Gastroesophageal sphincter (tissue), 4 donors: ENCODE results near the gene INPP5A. TPM values are rescaled to one million over a fixed set of nuclear protein-coding genes. Genes with fewer than 3 reads are reported as not detected.

Experiments used
- ATAC-seq: fragments of 150-250 bp; one replicate; pipeline ENCODE4 v1.9.1; 2016; ENCODE audit warnings: mild to moderate bottlenecking, moderate library complexity
- H3K27ac ChIP-seq, 4 donors: fragments of 200-600 bp; sonication (generic) in 3 of 4; 1 replicate in 3 of 4; 2 replicates in 1 of 4; pipeline ENCODE4 v1.5.1; 2016 to 2019
- H3K27me3 ChIP-seq: fragments of 200-600 bp; sonication (generic); one replicate; pipeline ENCODE4 v1.5.1; 2019
- H3K36me3 ChIP-seq, 2 donors: fragments of 200-600 bp; sonication (generic); one replicate each; pipeline ENCODE4 v1.5.1; 2019; ENCODE audit warnings: control low read depth in 1 of 2
- H3K4me1 ChIP-seq, 3 donors: fragments of 200-600 bp; sonication (generic); 1 replicate in 2 of 3; 2 replicates in 1 of 3; pipeline ENCODE4 v1.5.1; 2016 to 2019; ENCODE audit warnings: control low read depth in 2 of 3
- H3K4me3 ChIP-seq, 2 donors: fragments of 200-600 bp; sonication (generic); one replicate each; pipeline ENCODE4 v1.5.1; 2019; ENCODE audit warnings: mild to moderate bottlenecking in 1 of 2, moderate library complexity in 1 of 2
- H3K9me3 ChIP-seq, 3 donors: fragments of 200-600 bp; sonication (generic); one replicate each; pipeline ENCODE4 v1.5.1; 2017 to 2019; ENCODE audit warnings: control low read depth in 2 of 3
- CTCF ChIP-seq, 4 experiments: fragments of 200-600 bp in 2 of 4; fragments of 450-650 bp in 2 of 4; sonication (generic) in 1 of 4; IDR thresholded peaks; one replicate each; pipeline ENCODE4 v1.5.1; 2017 to 2019; ENCODE audit warnings: antibody characterized with exemption in 4 of 4, mild to moderate bottlenecking in 2 of 4, moderate library complexity in 2 of 4
- EP300 ChIP-seq: sonication (generic); formaldehyde crosslinking; IDR thresholded peaks from one replicate; pipeline ENCODE4 v1.6.1; 2017; ENCODE audit warnings: antibody characterized with exemption, mild to moderate bottlenecking
- POLR2A ChIP-seq, 2 donors: fragments of 450-650 bp; IDR thresholded peaks; one replicate each; pipeline ENCODE4 v1.6.1; 2017; ENCODE audit warnings: antibody characterized with exemption in 2 of 2, mild to moderate bottlenecking in 2 of 2, moderate library complexity in 1 of 2
- POLR2AphosphoS5 ChIP-seq: sonication (generic); formaldehyde crosslinking; IDR thresholded peaks from one replicate; pipeline ENCODE4 v1.6.1; 2017; ENCODE audit warnings: antibody characterized with exemption
- WGBS, 2 donors: methylation state at CpG; one replicate each; pipeline ENCODE4 v1.1.5; 2018; ENCODE audit warnings: low coverage in 1 of 2; 5-methylcytosine and 5-hydroxymethylcytosine counted together
- total RNA-seq, 4 donors: library from RNA; depleted of rRNA; stranded (reverse); fragments of >200 nt; gene quantifications; one replicate each; pipeline ENCODE4 v1.1.0, GENCODE V29; 2016

INPP5A gene
- total RNA-seq, 4 donors from 2014 or later, result 111 to 288 (median 215) TPM

GRCh38 chr10:132808383-132809231 is 271.0 kb downstream of the INPP5A start:
- no peaks in the 10 kb centered on the region for H3K36me3 ChIP-seq
- 60% methylated on average over 3 of the region's 42 CpGs; no CpG with 5 or more reads in 1 of the 2 donors for WGBS, 2 donors
- no peak overlapping the region for H3K27ac ChIP-seq
- TF ChIP-seq POLR2A (IDR thresholded peaks at IDR 0.05) (no peak), POLR2AphosphoS5 (no peak), EP300 (no peak), CTCF (IDR thresholded peaks at IDR 0.05) (no peak)
- no peak overlapping the region for H3K4me3 ChIP-seq
- no peaks in the 10 kb centered on the region for H3K4me1 ChIP-seq
- ATAC-seq, result no peak
- peaks cover 48% of the 10 kb centered on the region for H3K27me3 ChIP-seq
- H3K9me3 ChIP-seq, result no peaks in the 10 kb centered on the region

- ATAC-seq, result no peak
- H3K27ac ChIP-seq, result no peak overlapping the region
- no peaks in the 10 kb centered on the region for H3K9me3 ChIP-seq
- H3K36me3 ChIP-seq, result no peaks in the 10 kb centered on the region
- H3K4me3 ChIP-seq, result no peak overlapping the region
- H3K27me3 ChIP-seq, result peaks cover 57% of the 10 kb centered on the region
- TF ChIP-seq CTCF (IDR thresholded peaks at IDR 0.05) (no peak), EP300 (no peak), POLR2A (IDR thresholded peaks at IDR 0.05) (no peak), POLR2AphosphoS5 (no peak)
- WGBS, 2 donors, result 80 to 88% methylated on average over 1 to 8 of the region's 38 CpGs
- no peaks in the 10 kb centered on the region for H3K4me1 ChIP-seq
Measured at GRCh38 chr10:132809232-132810140, 271.9 kb downstream of the INPP5A start.

- TF ChIP-seq POLR2AphosphoS5, result no peak
- no peak for TF ChIP-seq CTCF (IDR thresholded peaks at IDR 0.05)
- TF ChIP-seq POLR2A (IDR thresholded peaks at IDR 0.05), result no peak
- TF ChIP-seq EP300, result no peak
- Histone ChIP-seq H3K9me3 (no peaks in the 10 kb centered on the region), H3K27ac (no peak overlapping the region), H3K4me1 (no peaks in the 10 kb centered on the region), H3K27me3 (peaks cover 64% of the 10 kb centered on the region), H3K4me3 (no peak overlapping the region), H3K36me3 (no peaks in the 10 kb centered on the region)
- no CpG with 5 or more reads among the region's 39 CpGs for WGBS, 2 donors
- no peak for ATAC-seq
Measured at GRCh38 chr10:132810141-132810806, 272.7 kb downstream of the INPP5A start.

- WGBS, 2 donors, result 90% methylated on average over 5 of the region's 33 CpGs; no CpG with 5 or more reads in 1 of the 2 donors
- H3K9me3 ChIP-seq, result no peaks in the 10 kb centered on the region
- no peaks in the 10 kb centered on the region for H3K4me1 ChIP-seq
- H3K27ac ChIP-seq, result no peak overlapping the region
- peaks cover 72% of the 10 kb centered on the region for H3K27me3 ChIP-seq
- TF ChIP-seq POLR2A (IDR thresholded peaks at IDR 0.05) (no peak), EP300 (no peak), CTCF (IDR thresholded peaks at IDR 0.05) (no peak), POLR2AphosphoS5 (no peak)
- ATAC-seq, result no peak
- no peak overlapping the region for H3K4me3 ChIP-seq
- no peaks in the 10 kb centered on the region for H3K36me3 ChIP-seq
Measured at GRCh38 chr10:132810807-132811700, 273.5 kb downstream of the INPP5A start.
